Upper lobe of left lung (tissue), 6 donors: ENCODE measurements around the gene SLC9A9. TPM values are rescaled to one million over a fixed set of nuclear protein-coding genes. Genes with fewer than 3 reads are reported as not detected.

Experiments
- ATAC-seq, 2 donors: fragments of 200-7000 bp; cut with Tn5 transposase; one replicate each; pipeline ENCODE4 v1.9.1; 2022; ENCODE audit warnings: mild to moderate bottlenecking in 2 of 2, moderate library complexity in 2 of 2; ENCODE audit not compliant: low FRiP score in 2 of 2
- DNase-seq, 2 donors: peaks; one replicate each; pipeline ENCODE4 v3.0.0-alpha.2; 2019 to 2020
- H3K27ac ChIP-seq, 4 donors: fragments of 200-600 bp; sonication (generic); one replicate each; pipeline ENCODE4 v1.5.1; 2016 to 2019
- H3K27me3 ChIP-seq, 4 donors: fragments of 200-600 bp; sonication (generic); one replicate each; pipeline ENCODE4 v1.5.1; 2017 to 2019
- H3K36me3 ChIP-seq, 4 donors: fragments of 200-600 bp; sonication (generic); one replicate each; pipeline ENCODE4 v1.5.1; 2016 to 2019
- H3K4me1 ChIP-seq, 4 donors: fragments of 200-600 bp; sonication (generic); one replicate each; pipeline ENCODE4 v1.5.1; 2018 to 2019
- H3K4me3 ChIP-seq, 4 donors: fragments of 200-600 bp; sonication (generic); one replicate each; pipeline ENCODE4 v1.5.1; 2017 to 2019; ENCODE audit warnings: mild to moderate bottlenecking in 2 of 4, moderate library complexity in 1 of 4
- H3K9me3 ChIP-seq, 4 donors: fragments of 200-600 bp; sonication (generic); one replicate each; pipeline ENCODE4 v1.5.1; 2018 to 2019
- CTCF ChIP-seq, 6 experiments: fragments of 450-650 bp in 4 of 6; fragments of 200-600 bp in 2 of 6; sonication (generic) in 2 of 6; IDR thresholded peaks; one replicate each; pipeline ENCODE4 v1.5.1; 2016 to 2019; ENCODE audit warnings: antibody characterized with exemption in 6 of 6
- EP300 ChIP-seq, 4 donors: sonication (generic); formaldehyde crosslinking; IDR thresholded peaks; one replicate each; pipeline ENCODE4 v1.5.1; 2017; ENCODE audit warnings: antibody characterized with exemption in 4 of 4, control low read depth in 2 of 4
- POLR2A ChIP-seq, 4 donors: fragments of 450-650 bp; IDR thresholded peaks; one replicate each; pipeline ENCODE4 v1.5.1; 2016 to 2017; ENCODE audit warnings: antibody characterized with exemption in 4 of 4, mild to moderate bottlenecking in 2 of 4
- POLR2AphosphoS5 ChIP-seq, 2 donors: sonication (generic); formaldehyde crosslinking; IDR thresholded peaks; one replicate each; pipeline ENCODE4 v1.5.1; 2017; ENCODE audit warnings: antibody characterized with exemption in 2 of 2
- WGBS, 2 donors: methylation state at CpG; one replicate each; pipeline ENCODE4 v1.1.5; 2017 to 2018; 5-methylcytosine and 5-hydroxymethylcytosine counted together
- total RNA-seq, 6 donors: library from RNA; depleted of rRNA in 4 of 6; stranded (reverse); fragments of >200 nt in 4 of 6; gene quantifications; one replicate each; pipeline versions ENCODE4 v1.1.0 to v1.2.1, GENCODE V29; 2016 to 2021
- donor health status: DM: no; HTN: no; CAD: no; lungs with moderate emphysema.
- donor health status: DM: no; HTN: yes; CAD: no; lungs with severe emphysema.

The SLC9A9 gene
- total RNA-seq, 6 donors from 2014 or later, result 4.2 to 20.4 (median 8.7) TPM

GRCh38 chr3:143258692-143259091, 589.6 kb downstream of the SLC9A9 start:
- 95 to 97% methylated on average over 4 of the region's 4 CpGs for WGBS, 2 donors
- DNase-seq, result no peak
- ATAC-seq, result no peak
- Histone ChIP-seq H3K36me3 (no peaks in the 10 kb centered on the region), H3K27me3 (no peaks in the 10 kb centered on the region), H3K4me3 (no peak overlapping the region), H3K9me3 (no peaks in the 10 kb centered on the region), H3K4me1 (no peaks in the 10 kb centered on the region), H3K27ac (no peak overlapping the region)
- no peak for TF ChIP-seq CTCF (IDR thresholded peaks at IDR 0.05)
- no peak for TF ChIP-seq EP300 (IDR thresholded peaks at IDR 0.05)
- TF ChIP-seq POLR2A (IDR thresholded peaks at IDR 0.05), result no peak
- no peak for TF ChIP-seq POLR2AphosphoS5 (IDR thresholded peaks at IDR 0.05)

- TF ChIP-seq CTCF (IDR thresholded peaks at IDR 0.05), result no peak
- no peak for TF ChIP-seq EP300 (IDR thresholded peaks at IDR 0.05)
- no peak for TF ChIP-seq POLR2AphosphoS5 (IDR thresholded peaks at IDR 0.05)
- TF ChIP-seq POLR2A (IDR thresholded peaks at IDR 0.05), result no peak
- no peaks in the 10 kb centered on the region for H3K9me3 ChIP-seq
- H3K27ac ChIP-seq, result no peak overlapping the region
- no peaks in the 10 kb centered on the region for H3K4me1 ChIP-seq
- no peak overlapping the region for H3K4me3 ChIP-seq
- H3K27me3 ChIP-seq, result no peaks in the 10 kb centered on the region
- H3K36me3 ChIP-seq, result no peaks in the 10 kb centered on the region
- DNase-seq (no peak), ATAC-seq (no peak)
Measured at GRCh38 chr3:143256416-143256815, 591.9 kb downstream of the SLC9A9 start.

GRCh38 chr3:143255739-143256138, 592.5 kb downstream of the SLC9A9 start:
- DNase-seq (no peak), ATAC-seq (no peak)
- no peaks in the 10 kb centered on the region for H3K36me3 ChIP-seq
- no peak overlapping the region for H3K27ac ChIP-seq
- no peak overlapping the region for H3K4me3 ChIP-seq
- no peak for TF ChIP-seq POLR2AphosphoS5 (IDR thresholded peaks at IDR 0.05)
- no peak for TF ChIP-seq POLR2A (IDR thresholded peaks at IDR 0.05)
- no peak for TF ChIP-seq CTCF (IDR thresholded peaks at IDR 0.05)
- no peaks in the 10 kb centered on the region for H3K4me1 ChIP-seq
- no peaks in the 10 kb centered on the region for H3K9me3 ChIP-seq
- H3K27me3 ChIP-seq, result no peaks in the 10 kb centered on the region

GRCh38 chr3:143252931-143253330, 595.3 kb downstream of the SLC9A9 start:
- TF ChIP-seq POLR2AphosphoS5 (IDR thresholded peaks at IDR 0.05) (no peak), EP300 (IDR thresholded peaks at IDR 0.05) (no peak), CTCF (IDR thresholded peaks at IDR 0.05) (no peak)
- Histone ChIP-seq H3K9me3 (no peaks in the 10 kb centered on the region), H3K4me3 (no peak overlapping the region), H3K27me3 (no peaks in the 10 kb centered on the region), H3K4me1 (no peaks in the 10 kb centered on the region), H3K27ac (no peak overlapping the region), H3K36me3 (no peaks in the 10 kb centered on the region)
- no peak for DNase-seq
- 97 to 98% methylated on average over 6 of the region's 6 CpGs for WGBS, 2 donors
- ATAC-seq, result no peak

- DNase-seq, result no peak
- no peaks in the 10 kb centered on the region for H3K27me3 ChIP-seq
- ATAC-seq, result no peak
- TF ChIP-seq CTCF (IDR thresholded peaks at IDR 0.05) (no peak), EP300 (IDR thresholded peaks at IDR 0.05) (no peak), POLR2AphosphoS5 (IDR thresholded peaks at IDR 0.05) (no peak), POLR2A (IDR thresholded peaks at IDR 0.05) (no peak)
- H3K4me1 ChIP-seq, result no peaks in the 10 kb centered on the region
- H3K27ac ChIP-seq, result no peak overlapping the region
- no peak overlapping the region for H3K4me3 ChIP-seq
- H3K9me3 ChIP-seq, result no peaks in the 10 kb centered on the region
- H3K36me3 ChIP-seq, result no peaks in the 10 kb centered on the region
- 98 to 100% methylated on average over 2 of the region's 2 CpGs for WGBS, 2 donors
Measured at GRCh38 chr3:143249014-143249413, 599.3 kb downstream of the SLC9A9 start.
